H9 (cell line): ENCODE results near the gene LGALS12. TPM values are rescaled to one million over a fixed set of nuclear protein-coding genes. Genes with fewer than 3 reads are reported as not detected.

ENCODE experiments used
- DNase-seq: peaks from one replicate; pipeline ENCODE4 v3.0.0-alpha.2; 2017
- H2AFZ ChIP-seq: one replicate; pipeline ENCODE4 v1.6.1; 2013; ENCODE audit warnings: mild to moderate bottlenecking, low read length, control low read depth, moderate library complexity
- H2AK5ac ChIP-seq: 2 replicates; pipeline ENCODE4 v1.6.1; 2013; ENCODE audit warnings: low read length, control low read depth, mixed read lengths; ENCODE audit not compliant: insufficient read length
- H2BK120ac ChIP-seq: one replicate; pipeline ENCODE4 v1.6.1; 2013; ENCODE audit warnings: low read depth, mild to moderate bottlenecking, low read length, control low read depth, inconsistent platforms; ENCODE audit not compliant: poor library complexity, severe bottlenecking
- H2BK12ac ChIP-seq: 2 replicates; pipeline ENCODE4 v1.6.1; 2013; ENCODE audit warnings: low read length, control low read depth, mixed read lengths, low read depth; ENCODE audit not compliant: insufficient read length
- H2BK15ac ChIP-seq: 2 replicates; pipeline ENCODE4 v1.6.1; 2013; ENCODE audit warnings: low read depth, low read length, control low read depth
- H2BK20ac ChIP-seq: one replicate; pipeline ENCODE4 v1.6.1; 2013; ENCODE audit warnings: low read depth, mild to moderate bottlenecking, low read length, control low read depth, inconsistent platforms; ENCODE audit not compliant: poor library complexity, severe bottlenecking
- H2BK5ac ChIP-seq: 2 replicates; pipeline ENCODE4 v1.6.1; 2013; ENCODE audit warnings: low read length, control low read depth, mixed read lengths; ENCODE audit not compliant: insufficient read length
- H3K14ac ChIP-seq: 2 replicates; pipeline ENCODE4 v1.6.1; 2013; ENCODE audit warnings: low read length, control low read depth; ENCODE audit not compliant: insufficient read depth
- H3K18ac ChIP-seq: 2 replicates; pipeline ENCODE4 v1.6.1; 2013; ENCODE audit warnings: low read depth, mild to moderate bottlenecking, mixed read lengths, low read length, control low read depth; ENCODE audit not compliant: insufficient read length
- H3K23ac ChIP-seq: 2 replicates; pipeline ENCODE4 v1.6.1; 2013; ENCODE audit warnings: low read length, control low read depth, mixed read lengths, low read depth; ENCODE audit not compliant: insufficient read length
- H3K23me2 ChIP-seq: 2 replicates; pipeline ENCODE4 v1.6.1; 2013; ENCODE audit warnings: low read depth, mild to moderate bottlenecking, mixed read lengths, low read length, control low read depth; ENCODE audit not compliant: insufficient read length, poor library complexity, severe bottlenecking
- H3K27ac ChIP-seq: 2 replicates; pipeline ENCODE4 v1.5.1; 2013; ENCODE audit warnings: low read length, control low read depth, mixed read lengths, low read depth; ENCODE audit not compliant: insufficient read length
- H3K27me3 ChIP-seq: 2 replicates; pipeline ENCODE4 v1.6.1; 2013; ENCODE audit warnings: low read length, control low read depth, inconsistent platforms; ENCODE audit not compliant: insufficient read depth
- H3K4ac ChIP-seq: 2 replicates; pipeline ENCODE4 v1.6.1; 2013; ENCODE audit warnings: low read depth, mild to moderate bottlenecking, control low read depth, inconsistent platforms, low read length, moderate library complexity
- H3K4me1 ChIP-seq: 2 replicates; pipeline ENCODE4 v1.6.1; 2013; ENCODE audit warnings: low read length, control low read depth, inconsistent platforms; ENCODE audit not compliant: insufficient read depth
- H3K4me2 ChIP-seq: 2 replicates; pipeline ENCODE4 v1.6.1; 2013; ENCODE audit warnings: low read length, control low read depth, mixed read lengths; ENCODE audit not compliant: insufficient read length, insufficient read depth
- H3K56ac ChIP-seq: 2 replicates; pipeline ENCODE4 v1.6.1; 2013; ENCODE audit warnings: low read depth, mild to moderate bottlenecking, mixed read lengths, low read length, control low read depth; ENCODE audit not compliant: insufficient read length
- H3K79me1 ChIP-seq: 2 replicates; pipeline ENCODE4 v1.6.1; 2013; ENCODE audit warnings: low read depth, mild to moderate bottlenecking, moderate library complexity, low read length, control low read depth, inconsistent platforms; ENCODE audit not compliant: insufficient read depth, poor library complexity, severe bottlenecking
- H3K79me2 ChIP-seq: 2 replicates; pipeline ENCODE4 v1.6.1; 2013; ENCODE audit warnings: low read length, control low read depth, inconsistent platforms; ENCODE audit not compliant: insufficient read depth
- H3K9ac ChIP-seq: 2 replicates; pipeline ENCODE4 v1.6.1; 2013; ENCODE audit warnings: low read length, control low read depth, mixed read lengths; ENCODE audit not compliant: insufficient read length; ENCODE audit errors: extremely low read depth
- H3K9me3 ChIP-seq: one replicate; pipeline ENCODE4 v1.6.1; 2013; ENCODE audit warnings: low read depth, low read length, inconsistent platforms; ENCODE audit not compliant: control insufficient read depth
- H3T11ph ChIP-seq: one replicate; pipeline ENCODE4 v1.6.1; 2013; ENCODE audit warnings: mild to moderate bottlenecking, low read length, control low read depth, inconsistent platforms
- H4K20me1 ChIP-seq: one replicate; pipeline ENCODE4 v1.6.1; 2013; ENCODE audit not compliant: control insufficient read depth, insufficient read length, insufficient read depth
- H4K5ac ChIP-seq: 2 replicates; pipeline ENCODE4 v1.6.1; 2013; ENCODE audit warnings: low read depth, mild to moderate bottlenecking, mixed read lengths, low read length, control low read depth; ENCODE audit not compliant: insufficient read length
- H4K8ac ChIP-seq: replicated peaks from 2 replicates; pipeline ENCODE4 v1.6.1; 2013; ENCODE audit warnings: low read length, control low read depth, mixed read lengths, low read depth; ENCODE audit not compliant: insufficient read length
- H4K91ac ChIP-seq: 2 replicates; pipeline ENCODE4 v1.6.1; 2013; ENCODE audit warnings: low read depth, mild to moderate bottlenecking, moderate library complexity, mixed read lengths, low read length, control low read depth; ENCODE audit not compliant: insufficient read length
- H3K27ac Mint-ChIP-seq, 3 experiments: 2 replicates in 2 of 3; 3 replicates in 1 of 3; pipeline ENCODE4 v1.8.0; 2020 to 2021; ENCODE audit warnings: mixed read lengths in 3 of 3, mild to moderate bottlenecking in 1 of 3, moderate library complexity in 1 of 3
- H3K27me3 Mint-ChIP-seq: 2 replicates; pipeline ENCODE4 v1.8.0; 2021; ENCODE audit warnings: low read depth, mild to moderate bottlenecking, moderate library complexity, mixed read lengths
- H3K36me3 Mint-ChIP-seq, 3 experiments: 2 replicates in 2 of 3; 3 replicates in 1 of 3; pipeline ENCODE4 v1.8.0; 2020 to 2021; ENCODE audit warnings: low read depth in 3 of 3, mixed read lengths in 3 of 3; ENCODE audit not compliant: insufficient read depth in 1 of 3
- H3K4me1 Mint-ChIP-seq, 2 experiments: 2 replicates each; pipeline ENCODE4 v1.8.0; 2020; ENCODE audit warnings: mixed read lengths in 2 of 2
- H3K4me3 Mint-ChIP-seq, 2 experiments: 2 replicates in 1 of 2; 3 replicates in 1 of 2; pipeline ENCODE4 v1.8.0; 2020 to 2021; ENCODE audit warnings: mild to moderate bottlenecking in 2 of 2, mixed read lengths in 2 of 2, moderate library complexity in 1 of 2
- H3K9me3 Mint-ChIP-seq, 2 experiments: 2 replicates in 1 of 2; 3 replicates in 1 of 2; pipeline ENCODE4 v1.8.0; 2020; ENCODE audit warnings: mild to moderate bottlenecking in 2 of 2, mixed read lengths in 2 of 2, moderate library complexity in 1 of 2
- WGBS: extraction: QIAGEN DNeasy Blood & Tissue Kit; methylation state at CpG from one replicate; pipeline ENCODE4 v1.1.7; 2013; ENCODE audit warnings: missing lambda C conversion rate, low lambda C conversion rate, mixed read lengths; ENCODE audit not compliant: insufficient read length; ENCODE audit errors: extremely low coverage; 5-methylcytosine and 5-hydroxymethylcytosine counted together
- total RNA-seq: library from RNA; stranded (reverse); gene quantifications from 2 replicates; pipeline ENCODE4 v1.2.1, GENCODE V29; 2021
- TF ChIP-seq, protein P1 (sequence below): fragments of 200-600 bp; sonication (generic); conservative IDR thresholded peaks from 3 replicates; pipeline ENCODE4 v1.8.0; 2021; ENCODE audit warnings: antibody characterized with exemption, mild to moderate bottlenecking

LGALS12 gene
- total RNA-seq, 1 experiment from 2014 or later, result 1.9 TPM

DNA sequence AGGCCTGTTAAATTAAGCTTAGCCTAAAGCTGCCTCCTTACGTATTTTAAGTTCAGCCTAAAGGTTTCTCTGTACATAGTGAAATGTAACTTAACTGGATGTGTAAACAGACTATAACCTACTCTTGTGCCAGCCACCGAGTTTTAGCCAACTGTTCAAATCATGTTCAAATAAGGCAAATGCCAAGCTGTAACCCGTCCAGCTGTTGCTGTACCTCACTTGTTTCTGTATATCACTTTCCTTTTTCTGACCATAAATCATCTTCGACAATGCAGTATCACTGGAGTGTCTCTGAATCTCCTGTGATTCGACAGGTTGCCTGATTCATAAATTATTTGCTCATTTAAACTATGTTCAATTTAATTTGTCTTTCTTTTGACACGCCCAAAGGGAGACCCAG lies 10.9 kb upstream of the LGALS12 start:
- H3K79me1 ChIP-seq, result no peaks in the 10 kb centered on the region
- 0 out of 2 replicates have a peak, but pooled peaks cover 2% of the 10 kb centered on the region for H3K4me1 ChIP-seq
- Mint-ChIP-seq H3K9me3 (peaks cover 23 to 27% of the 10 kb centered on the region in 2 experiments), H3K4me3 (no peak overlapping the region), H3K27ac (no peak overlapping the region), H3K27me3 (peaks cover 3% of the 10 kb centered on the region), H3K36me3 (peaks cover 3 to 36% (median 14%) of the 10 kb centered on the region in 3 experiments; a peak in 5 of 7 replicates), H3K4me1 (peaks cover 23 to 26% of the 10 kb centered on the region in 2 experiments)
- H2BK120ac ChIP-seq, result no peak overlapping the region
- H3K4ac ChIP-seq, result no peak overlapping the region
- no peak overlapping the region for H4K91ac ChIP-seq
- H3K4me2 ChIP-seq, result no peak overlapping the region
- no peak overlapping the region for H3K27ac ChIP-seq
- H2BK15ac ChIP-seq, result no peak overlapping the region
- peaks cover 18% of the 10 kb centered on the region for H3K23me2 ChIP-seq
- no peak overlapping the region for H3K14ac ChIP-seq
- no CpG with 5 or more reads among the region's 6 CpGs for WGBS
- no peak overlapping the region for H3K9ac ChIP-seq
- no peak overlapping the region for H4K8ac ChIP-seq
- H2BK12ac ChIP-seq, result no peak overlapping the region
- H2BK20ac ChIP-seq, result no peak overlapping the region
- H3K9me3 ChIP-seq, result peaks cover 5% of the 10 kb centered on the region
- no peak overlapping the region for H3T11ph ChIP-seq
- H3K79me2 ChIP-seq, result no peaks in the 10 kb centered on the region
- 0 out of 2 replicates have a peak, but pooled peaks cover 2% of the 10 kb centered on the region for H3K27me3 ChIP-seq
- H3K56ac ChIP-seq, result no peak overlapping the region
- H3K18ac ChIP-seq, result no peak overlapping the region
- no peak for DNase-seq
- TF ChIP-seq, protein P1, sequence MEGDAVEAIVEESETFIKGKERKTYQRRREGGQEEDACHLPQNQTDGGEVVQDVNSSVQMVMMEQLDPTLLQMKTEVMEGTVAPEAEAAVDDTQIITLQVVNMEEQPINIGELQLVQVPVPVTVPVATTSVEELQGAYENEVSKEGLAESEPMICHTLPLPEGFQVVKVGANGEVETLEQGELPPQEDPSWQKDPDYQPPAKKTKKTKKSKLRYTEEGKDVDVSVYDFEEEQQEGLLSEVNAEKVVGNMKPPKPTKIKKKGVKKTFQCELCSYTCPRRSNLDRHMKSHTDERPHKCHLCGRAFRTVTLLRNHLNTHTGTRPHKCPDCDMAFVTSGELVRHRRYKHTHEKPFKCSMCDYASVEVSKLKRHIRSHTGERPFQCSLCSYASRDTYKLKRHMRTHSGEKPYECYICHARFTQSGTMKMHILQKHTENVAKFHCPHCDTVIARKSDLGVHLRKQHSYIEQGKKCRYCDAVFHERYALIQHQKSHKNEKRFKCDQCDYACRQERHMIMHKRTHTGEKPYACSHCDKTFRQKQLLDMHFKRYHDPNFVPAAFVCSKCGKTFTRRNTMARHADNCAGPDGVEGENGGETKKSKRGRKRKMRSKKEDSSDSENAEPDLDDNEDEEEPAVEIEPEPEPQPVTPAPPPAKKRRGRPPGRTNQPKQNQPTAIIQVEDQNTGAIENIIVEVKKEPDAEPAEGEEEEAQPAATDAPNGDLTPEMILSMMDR, result no peak
- H2BK5ac ChIP-seq, result no peak overlapping the region
- no peak overlapping the region for H3K23ac ChIP-seq
- no peak overlapping the region for H2AFZ ChIP-seq
- no peaks in the 10 kb centered on the region for H4K20me1 ChIP-seq
- H2AK5ac ChIP-seq, result no peak overlapping the region
- no peak overlapping the region for H4K5ac ChIP-seq
